ENCODE measurements around the gene C4orf50.

The C4orf50 gene

DNA sequence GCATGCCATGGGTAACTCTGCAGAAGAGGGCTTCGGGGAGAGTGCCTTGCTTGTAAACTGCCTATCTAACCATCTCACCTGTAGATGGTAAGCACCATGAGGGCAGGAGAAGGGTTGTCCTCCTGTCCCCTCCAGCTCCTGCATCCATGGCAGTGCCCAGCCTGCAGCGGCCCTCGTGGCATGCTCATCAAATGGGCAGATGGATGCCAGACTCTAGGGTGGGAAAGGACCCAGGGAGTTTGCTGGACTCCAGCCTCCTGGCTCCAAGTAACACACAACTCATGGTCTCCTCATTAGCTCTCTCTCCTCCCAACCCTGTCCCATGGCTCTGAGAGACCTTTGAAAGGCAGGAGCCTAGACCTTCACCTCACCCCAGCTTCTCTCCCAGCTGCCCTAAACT lies 95.7 kb downstream of the C4orf50 start:
- DNase-seq, result no peak

DNA sequence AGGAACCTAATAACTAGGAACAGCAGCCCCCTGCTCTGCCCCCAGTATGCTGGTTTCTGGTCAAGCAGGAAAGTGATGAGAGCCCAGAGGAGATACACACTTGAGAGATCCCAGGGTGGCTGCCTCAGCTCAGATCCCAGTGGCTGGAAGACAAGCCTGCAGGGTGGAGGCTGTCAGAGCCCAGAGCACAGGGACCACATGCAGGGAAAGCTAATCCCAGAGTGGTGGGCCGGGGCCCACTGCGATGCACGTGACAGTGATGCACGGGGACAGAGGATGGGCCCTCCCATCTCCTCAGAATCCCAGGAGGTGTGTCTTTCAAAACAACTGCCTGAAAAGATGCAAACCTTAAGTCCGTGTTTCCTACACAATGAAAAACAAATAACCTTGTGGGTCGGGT lies 96.2 kb downstream of the C4orf50 start:
- DNase-seq, result no peak

DNA sequence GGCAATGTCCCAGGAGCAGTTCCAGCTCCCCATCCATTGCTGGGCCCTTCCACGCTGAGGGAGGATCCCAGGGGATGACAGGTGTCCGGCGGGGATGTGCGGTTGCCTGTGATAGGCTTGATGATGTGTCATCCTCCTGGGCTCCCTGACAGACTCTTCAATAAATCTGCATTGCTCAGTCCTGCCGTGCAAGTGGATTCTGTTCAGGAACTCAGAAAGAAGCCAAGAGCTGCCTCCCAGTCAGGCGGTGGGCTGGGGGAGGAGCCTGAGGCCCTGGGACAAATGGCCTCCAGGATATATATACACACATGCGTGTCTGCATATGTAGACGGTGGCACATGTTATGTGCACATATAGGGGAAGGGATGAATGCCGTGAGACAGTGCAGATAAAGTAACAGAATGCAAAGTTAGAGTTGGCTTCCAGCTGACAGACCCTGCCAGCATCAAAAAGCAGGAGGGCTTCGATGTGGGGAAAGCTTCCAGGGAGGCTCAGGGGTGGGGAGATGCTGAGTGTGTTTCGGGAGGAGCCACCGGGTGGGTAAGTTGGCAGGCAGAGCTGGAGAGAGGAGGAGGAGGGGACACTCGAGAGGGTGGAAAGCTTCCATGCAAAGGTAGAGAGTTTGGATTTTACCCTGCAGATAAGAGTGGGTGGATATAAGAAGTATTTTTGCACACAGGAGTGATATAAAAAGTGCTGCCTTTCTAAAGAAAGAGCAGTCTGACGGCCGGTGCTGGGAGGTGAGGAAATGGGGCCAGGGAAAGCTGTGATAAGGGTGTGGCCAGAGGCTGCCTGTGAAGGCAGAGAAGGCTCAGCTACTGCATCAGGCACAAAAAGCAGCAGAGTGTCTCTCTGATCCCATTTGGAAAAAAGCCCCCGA lies 96.9 kb downstream of the C4orf50 start:
- DNase-seq, result peak in 11 of 56 donors; percentile 5 to 80 (median 29)

DNA sequence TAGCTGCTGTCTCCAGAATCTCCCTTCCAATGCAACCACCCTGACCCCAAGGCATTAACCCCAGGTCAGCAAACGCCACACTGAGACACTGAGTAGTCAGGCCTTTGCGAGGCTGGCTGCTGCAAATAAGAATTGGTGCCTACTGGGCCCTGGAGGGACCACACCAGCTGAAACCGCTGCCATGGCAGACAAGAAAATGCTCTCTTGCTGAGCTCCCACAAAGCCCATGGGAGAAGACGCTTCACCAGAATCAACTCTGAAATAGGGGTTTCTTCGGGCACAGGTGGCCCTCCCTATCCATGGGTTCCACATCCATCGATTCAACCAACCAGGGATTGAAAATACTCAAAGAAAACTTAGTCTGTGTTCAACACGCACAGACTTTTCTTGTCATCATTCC lies 98.7 kb downstream of the C4orf50 start:
- DNase-seq, result no peak

DNA sequence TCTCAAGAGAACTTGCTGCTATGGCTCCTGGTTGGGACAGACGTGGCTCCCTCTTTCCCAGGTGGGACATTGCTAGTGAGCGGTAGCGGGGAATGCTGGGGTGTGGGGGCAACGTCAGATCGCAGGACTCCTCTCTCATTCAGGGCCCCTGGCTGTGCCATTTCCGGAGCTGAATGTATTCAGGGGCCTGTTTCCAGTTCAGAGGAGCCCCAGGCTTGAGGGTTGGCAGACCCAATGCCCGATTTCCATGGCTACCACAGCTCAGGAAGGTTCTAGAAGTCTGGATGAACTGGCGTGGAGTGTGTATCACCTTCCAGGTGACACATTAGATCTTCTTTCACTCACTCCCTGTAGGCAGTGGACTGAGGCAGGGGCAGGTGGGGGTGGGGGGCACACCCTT lies 99.2 kb downstream of the C4orf50 start:
- no peak for DNase-seq

DNA sequence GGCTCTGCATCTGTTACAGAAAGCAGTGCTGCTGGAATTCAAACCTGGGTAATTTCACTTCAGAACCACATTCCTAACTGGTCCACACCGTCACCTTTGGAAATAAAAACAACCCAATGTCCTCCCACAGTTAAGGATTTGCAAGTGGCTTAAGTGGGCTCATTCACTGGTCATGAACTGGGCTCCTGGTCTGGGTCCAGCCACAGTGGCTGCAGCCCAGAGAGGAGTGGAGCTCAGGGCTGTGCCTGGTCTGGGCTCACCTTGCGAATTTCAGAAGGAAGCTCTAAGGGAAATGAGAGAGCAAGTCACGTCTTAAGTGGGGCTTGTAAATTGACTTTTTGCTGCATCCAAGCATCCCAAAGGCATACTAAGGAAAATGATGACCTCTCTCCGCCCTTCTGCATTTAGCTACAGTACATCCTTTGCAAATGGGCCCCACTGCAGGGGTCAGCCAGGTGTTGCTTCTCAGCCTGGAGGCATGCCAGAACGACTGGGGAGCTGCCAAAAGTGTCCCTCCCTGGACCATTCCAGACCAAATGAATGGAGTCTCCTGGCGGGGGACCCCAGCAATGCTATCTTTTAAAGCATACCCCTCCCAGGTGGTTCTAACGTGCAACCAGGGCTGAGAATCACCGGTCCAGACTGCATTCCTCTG lies 99.8 kb downstream of the C4orf50 start:
- DNase-seq, result no peak

DNA sequence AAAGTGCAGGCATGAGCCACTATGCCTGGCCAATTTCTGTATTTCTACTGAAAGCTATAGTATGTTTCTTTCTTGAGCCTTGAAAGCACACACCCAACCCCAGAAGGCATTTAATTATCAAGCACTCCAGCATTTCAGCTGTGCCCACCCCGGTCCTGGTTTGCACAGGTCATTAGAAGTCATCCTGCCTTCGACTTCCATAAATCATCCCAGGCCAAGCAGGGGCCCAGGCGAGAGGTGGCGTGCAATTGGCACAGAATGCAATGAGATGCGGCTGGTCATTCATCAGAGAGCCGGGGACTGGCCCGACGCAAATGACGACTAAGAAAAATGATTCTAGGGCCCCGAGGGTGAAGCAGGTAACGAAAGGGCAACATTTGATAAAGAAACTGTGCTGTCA lies 100.6 kb downstream of the C4orf50 start:
- no peak for DNase-seq

DNA sequence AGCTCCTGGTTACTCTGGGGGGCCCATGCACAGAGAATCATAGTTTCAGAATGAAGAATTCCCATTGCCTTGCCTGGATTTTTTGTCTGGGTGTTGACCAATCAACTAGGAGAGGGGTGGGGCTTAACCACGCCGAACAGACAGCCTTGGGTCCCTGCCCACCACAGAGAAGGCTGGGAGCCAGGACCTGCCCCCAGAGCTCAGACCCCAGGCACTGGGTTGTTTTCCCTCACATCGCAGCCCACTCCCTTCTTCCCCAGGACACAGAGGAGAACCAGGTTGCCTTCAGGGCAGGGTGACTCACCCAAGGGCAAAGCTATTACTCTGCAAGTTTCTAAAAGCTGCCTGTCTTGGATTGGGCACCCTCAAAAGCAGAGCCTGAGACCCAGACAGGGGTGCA lies 102.0 kb downstream of the C4orf50 start:
- no peak for DNase-seq

DNA sequence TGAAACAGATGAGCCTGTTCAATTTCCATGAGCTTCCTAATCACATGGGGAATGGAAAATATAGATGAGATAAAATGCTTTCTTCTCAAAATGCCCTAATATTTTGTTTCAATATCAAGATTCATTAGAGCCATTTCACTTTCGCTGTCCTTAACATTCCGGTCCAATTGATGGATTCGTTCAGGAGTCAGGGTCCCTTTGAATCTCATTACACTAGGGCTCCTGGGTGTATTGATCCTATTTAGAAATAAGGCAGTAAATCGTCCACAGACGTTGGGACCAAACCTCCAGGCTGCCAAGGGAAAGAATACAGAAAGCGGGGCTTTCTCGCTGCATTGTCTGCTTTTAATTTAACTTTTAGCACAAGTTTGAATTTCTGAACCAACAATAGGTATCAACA lies 104.8 kb downstream of the C4orf50 start:
- no peak for DNase-seq

DNA sequence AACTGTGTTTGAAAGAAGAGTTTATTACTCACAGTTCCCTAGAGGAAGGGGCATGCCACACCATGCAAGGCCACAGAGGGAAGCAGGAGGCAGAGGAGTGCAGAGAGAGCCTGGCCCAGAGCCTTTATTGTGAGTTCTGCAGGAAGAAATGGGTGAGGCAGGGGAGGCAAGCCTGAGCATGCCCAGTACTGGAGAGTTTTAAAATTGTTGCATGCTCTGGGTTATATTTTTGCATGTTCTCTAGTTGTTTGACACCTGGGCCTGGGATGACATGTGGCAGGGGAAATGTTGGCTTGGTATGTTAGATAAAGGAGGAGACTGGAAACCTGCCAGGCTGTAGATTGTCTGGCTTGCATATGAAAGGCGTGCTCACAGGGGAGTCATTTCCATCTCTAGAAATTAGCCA lies 105.6 kb downstream of the C4orf50 start:
- no peak for DNase-seq

DNA sequence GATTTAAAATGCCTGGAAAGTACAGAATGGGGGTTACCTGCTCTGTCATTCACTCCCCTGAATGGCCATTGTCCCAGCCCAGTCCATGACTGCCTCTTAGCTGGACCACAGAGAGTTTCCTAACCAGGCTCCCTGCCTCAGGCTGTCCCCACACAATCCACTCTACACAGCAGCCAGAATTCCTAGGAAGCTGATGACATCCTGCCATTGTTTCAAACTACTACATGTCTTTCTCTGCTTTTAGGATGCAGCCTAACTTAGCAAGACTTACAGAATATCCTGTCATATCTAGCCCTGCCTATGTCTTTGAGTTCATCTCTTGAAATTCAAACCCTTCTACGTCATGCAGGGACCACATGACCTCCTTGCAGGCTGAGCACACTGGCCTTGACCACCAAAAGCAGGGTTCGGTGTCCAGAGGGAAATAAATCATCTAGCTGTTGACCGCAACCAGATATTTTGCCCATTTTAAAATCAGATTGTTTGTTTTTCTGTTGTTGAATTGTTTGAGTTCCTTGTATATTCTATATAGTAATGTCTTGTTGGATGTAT lies 109.3 kb downstream of the C4orf50 start:
- DNase-seq, result no peak

DNA sequence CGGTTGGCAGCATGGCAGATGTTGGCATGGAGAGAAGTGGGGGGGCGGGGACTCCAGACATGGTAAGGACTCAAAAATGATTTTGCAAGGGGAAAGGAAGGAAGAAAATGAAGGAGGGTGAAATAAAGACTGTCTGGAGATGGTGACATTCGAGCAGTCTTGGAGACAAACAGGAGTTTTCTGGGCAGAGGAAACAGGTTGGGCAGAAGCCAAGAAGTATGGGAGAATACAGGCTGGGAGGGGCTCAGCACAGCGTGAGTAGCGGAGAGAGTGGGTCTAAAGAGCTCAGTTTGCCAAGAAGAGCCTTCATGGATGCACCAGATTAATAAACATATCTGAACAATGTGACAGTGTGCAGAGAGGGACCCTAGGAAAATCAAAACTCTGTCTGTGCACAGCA lies 112.0 kb downstream of the C4orf50 start:
- no peak for DNase-seq

DNA sequence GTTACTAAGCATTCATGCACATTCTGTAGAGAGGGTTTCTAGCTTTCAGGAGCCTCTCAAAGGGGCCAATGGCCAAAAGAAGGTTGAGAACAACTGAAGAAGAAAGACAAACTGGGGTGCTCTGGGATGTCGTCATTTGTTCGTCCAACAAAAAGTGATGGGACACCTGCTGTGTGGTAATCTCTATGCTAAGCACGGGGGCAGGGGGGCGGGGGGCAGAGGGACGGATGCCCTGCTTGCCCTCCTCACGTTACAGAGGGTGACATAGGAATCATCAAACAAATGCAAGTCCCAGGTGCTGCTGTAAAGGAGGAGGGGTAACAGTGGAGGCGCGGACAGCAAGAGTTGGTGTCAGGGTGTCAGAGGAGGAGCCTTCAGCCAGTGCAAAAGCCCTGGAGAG lies 112.5 kb downstream of the C4orf50 start:
- DNase-seq, result no peak

DNA sequence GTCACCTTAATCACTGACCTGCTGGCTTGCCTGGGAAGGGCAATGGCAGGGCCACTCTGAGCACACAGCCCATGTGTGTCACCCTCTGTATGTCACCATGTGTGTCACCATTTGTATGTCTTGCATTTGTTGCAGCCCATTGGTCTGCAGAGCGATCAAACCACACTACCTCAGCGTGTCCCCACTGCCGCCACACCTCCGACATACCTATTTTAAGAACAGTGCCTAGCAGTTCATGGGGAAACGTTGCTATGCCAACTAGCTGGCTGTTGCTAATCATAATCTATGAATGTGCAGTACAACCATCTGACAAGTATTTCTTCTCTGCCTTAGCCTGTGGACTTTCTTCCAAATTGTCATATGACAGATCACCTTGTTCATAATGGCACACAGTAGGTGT lies 117.4 kb downstream of the C4orf50 start:
- peak in 12 of 56 donors; percentile 8 to 67 (median 43) for DNase-seq

DNA sequence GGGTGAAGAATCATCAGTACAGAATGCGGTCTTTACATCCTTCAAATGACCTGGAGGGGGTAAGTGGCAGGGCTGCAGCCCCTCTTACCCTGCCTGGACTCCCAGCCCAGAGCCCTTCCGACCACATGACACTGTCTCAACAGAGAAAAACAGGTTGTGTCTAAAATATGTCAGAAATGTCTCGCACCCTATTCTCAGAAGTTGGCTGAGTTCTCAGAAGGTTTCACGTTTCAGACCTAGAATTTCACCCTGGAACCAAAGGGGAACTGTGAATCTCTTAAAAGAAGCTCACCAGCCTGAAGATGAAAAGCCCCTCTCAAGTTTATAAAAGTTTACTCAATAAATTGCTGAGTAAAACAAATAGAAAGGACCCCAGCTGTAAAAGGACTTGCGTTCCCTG lies 118.3 kb downstream of the C4orf50 start:
- no peak for DNase-seq

DNA sequence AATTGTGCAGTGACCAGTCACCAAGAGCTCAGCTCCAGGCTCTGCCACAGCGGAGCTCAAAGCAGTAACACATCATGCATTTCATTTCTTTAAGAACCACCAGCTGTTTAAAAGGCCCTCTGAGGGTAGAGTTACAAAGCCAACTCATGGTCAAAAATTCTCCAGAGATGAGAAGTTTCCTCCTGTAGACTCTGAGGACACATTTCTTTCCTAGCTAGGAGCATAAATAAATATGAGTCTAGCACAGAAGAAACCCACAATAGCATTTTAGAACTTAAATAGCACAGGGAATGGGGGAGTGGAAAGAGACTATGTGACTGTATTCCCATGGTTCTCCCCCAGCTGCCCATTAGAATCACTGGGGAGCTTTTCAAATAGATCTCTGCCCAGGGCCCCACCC lies 118.8 kb downstream of the C4orf50 start:
- DNase-seq, result no peak

DNA sequence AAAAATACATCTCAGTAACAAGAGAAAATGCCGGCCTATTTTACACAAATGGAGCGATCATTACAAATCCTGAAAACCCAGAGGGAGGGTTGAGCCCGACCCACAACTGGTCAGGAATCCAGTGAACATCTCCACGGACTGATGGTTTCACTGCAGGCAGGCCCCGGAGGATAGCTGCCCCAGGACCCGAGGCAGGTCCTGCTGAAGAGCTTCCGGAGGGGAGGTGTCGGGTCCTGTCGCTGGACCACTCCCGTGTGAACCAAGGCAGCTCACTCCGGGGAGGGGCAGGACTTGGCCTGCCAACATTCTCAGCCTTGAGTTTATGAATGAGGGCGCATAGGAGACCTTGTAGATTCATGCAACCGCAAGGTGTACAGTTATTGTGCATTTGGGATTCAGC lies 120.6 kb downstream of the C4orf50 start:
- DNase-seq, result no peak

DNA sequence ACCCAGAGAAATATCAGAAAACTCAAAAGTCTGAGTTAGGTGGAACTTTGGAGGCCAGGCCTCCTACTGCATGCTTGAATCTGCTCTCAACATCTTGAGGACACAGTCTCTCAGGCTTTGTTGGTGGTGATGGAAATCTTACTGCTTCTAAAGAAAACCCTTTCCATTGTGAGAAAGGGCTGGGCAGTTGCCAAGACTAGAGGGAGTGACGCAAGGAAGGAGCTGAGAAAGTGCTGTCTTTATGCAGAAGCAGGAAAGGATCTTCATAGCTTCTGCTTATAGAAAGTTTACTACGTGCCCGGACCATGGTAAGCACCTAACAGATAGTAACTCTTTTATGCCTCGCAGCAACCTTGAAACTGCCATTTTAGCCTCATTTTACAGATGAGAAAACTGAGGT lies 122.9 kb downstream of the C4orf50 start:
- no peak for DNase-seq

DNA sequence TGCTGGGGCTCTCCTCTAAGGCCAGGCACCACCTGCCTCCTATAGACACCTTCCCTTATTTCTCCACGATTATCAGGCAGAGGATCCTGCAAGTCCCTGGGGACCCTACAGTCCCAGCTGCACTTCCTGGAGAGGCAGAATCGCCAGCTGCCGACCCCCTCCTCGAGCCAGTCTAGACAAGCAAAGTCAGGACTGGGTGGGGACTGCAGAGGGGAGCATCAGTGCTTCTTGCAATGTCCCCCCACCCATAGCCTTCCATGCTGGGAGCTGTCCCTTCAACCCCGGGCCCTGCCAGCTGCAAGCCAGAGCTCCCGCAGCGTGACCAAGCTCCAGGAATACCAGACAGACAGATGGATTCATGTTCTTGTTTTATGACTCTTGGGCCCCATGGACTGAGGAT lies 124.0 kb downstream of the C4orf50 start:
- DNase-seq, result no peak

DNA sequence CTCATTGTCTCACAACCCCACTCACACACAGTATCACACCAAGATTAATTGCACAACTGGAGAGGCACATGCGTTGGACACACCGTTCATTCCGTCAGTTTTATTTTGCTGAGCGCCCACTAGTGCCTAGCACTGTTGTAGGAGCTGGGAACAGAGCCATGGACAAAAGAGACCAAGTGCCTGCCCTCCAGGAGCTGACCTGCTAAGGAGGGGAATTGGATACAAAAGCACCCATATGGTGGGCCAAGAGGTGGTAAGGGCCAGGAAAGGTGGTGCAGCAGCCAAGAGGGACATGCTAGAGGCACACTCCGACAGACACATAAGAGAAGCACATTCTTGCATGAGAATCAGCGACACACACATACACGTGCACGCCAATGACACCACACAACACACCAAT lies 124.6 kb downstream of the C4orf50 start:
- no peak for DNase-seq

DNA sequence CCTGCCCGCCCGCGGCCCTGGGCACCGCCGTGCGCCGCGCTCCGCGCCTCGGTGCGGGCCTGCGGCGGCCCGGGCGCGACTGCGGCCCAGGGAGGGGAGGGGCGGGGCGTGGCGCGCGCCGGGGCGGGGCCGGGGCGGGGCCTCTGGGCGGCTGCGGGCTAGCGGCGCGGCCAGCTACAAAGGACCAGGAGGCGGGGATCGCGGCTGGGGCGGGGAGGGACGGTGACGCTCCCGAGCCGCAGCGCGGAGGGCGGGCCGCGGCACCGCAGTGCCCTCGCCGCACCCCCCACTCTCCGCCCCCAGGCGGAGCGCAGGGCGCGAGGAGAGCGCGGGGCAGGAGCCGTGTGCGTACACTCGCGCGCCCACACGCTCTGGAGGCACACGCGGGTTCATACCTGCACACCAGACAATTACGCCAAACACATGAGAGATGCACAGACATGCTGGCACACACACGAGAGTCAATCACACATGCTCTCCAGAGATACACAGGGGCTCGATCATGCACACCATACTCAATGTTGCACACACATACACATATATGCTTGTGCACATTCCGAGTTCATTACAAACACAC lies 125.1 kb downstream of the C4orf50 start, which contains the start of gene CRMP1:
CRMP1 (minus strand) TSS at position 83 of the 577 bp plus-strand sequence. CDS start 117 bp downstream, outside the sequence.
- peak in 18 of 56 donors; percentile 13 to 71 (median 36) for DNase-seq

DNA sequence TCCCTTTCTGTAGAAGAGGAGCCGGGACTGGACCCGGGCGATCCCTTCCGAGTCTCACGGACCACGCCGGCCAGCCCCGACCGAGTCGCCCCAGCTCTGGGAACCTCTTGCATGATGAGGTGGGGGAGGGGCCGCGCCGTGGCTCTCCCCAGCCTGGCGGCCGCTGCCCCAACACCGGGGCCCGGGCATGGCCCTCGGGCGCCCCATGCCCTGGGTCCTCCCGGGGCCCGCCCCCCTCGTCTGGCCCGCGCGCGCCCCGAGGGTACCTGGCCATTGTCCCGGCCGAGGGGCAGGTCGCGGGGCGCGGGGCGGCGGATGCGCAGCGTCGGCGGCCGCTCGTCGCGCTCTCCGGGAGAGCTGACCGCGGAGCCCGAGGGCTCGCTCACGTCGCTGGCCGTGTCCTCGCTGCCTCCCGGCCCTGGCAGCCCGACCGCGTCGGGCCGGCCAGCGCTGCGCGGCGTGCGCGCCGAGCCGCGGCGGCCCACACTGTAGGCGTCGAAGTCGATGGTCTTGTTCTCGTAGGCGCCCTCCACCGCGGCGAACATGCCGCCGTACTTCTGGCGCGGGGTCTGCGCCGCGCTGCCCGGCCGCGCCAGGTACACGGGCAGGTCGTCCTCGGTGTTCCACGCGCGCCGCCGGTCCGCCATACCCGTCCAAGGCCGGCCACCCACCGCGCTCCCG lies 125.8 kb downstream of the C4orf50 start:
- DNase-seq, result no peak
